ENCODE results near the gene SH3D19. TPM values are rescaled to one million over a fixed set of nuclear protein-coding genes. Genes with fewer than 3 reads are reported as not detected.

SH3D19 gene
- polyA plus RNA-seq, 3 donors = not detected

- Histone ChIP-seq H3K36me3 (replicated peaks in 1 of 2; ENCODE audit: control insufficient read depth in 1 of 2, insufficient read depth in 2 of 2, low read length in 2 of 2) (no peaks in the 10 kb centered on the region), H4K20me1 (ENCODE audit: insufficient read depth, low read length) (no peaks in the 10 kb centered on the region), H3K4me3 (replicated peaks in 1 of 3; ENCODE audit: low read depth in 2 of 3, low read length in 3 of 3) (no peak overlapping the region), H3K79me2 (ENCODE audit: insufficient read depth, low read length) (no peaks in the 10 kb centered on the region), H2AFZ (ENCODE audit: insufficient read depth, low read depth, low read length, poor library complexity, severe bottlenecking) (no peak overlapping the region), H3K4me2 (replicated peaks; ENCODE audit: extremely low read depth, low read length, poor library complexity, severe bottlenecking) (no peak overlapping the region), H3K4me1 (ENCODE audit: control insufficient read depth in 1 of 2, insufficient read depth in 2 of 2, low read length in 2 of 2) (no peaks in the 10 kb centered on the region), H3K27ac (ENCODE audit: low read depth in 1 of 2, low read length in 2 of 2) (no peak overlapping the region), H3K9me3 (replicated peaks in 1 of 2; ENCODE audit: control insufficient read depth in 1 of 2, insufficient read depth in 1 of 2, low read length in 2 of 2) (no peaks in the 10 kb centered on the region), H3K27me3 (ENCODE audit: control insufficient read depth in 2 of 2, insufficient read depth in 2 of 2, low read length in 2 of 2) (no peaks in the 10 kb centered on the region), H3K9ac (ENCODE audit: insufficient read depth, low read length, poor library complexity, severe bottlenecking) (no peak overlapping the region)
- Mint-ChIP-seq H3K27ac (no peak overlapping the region), H3K36me3 (no peaks in the 10 kb centered on the region), H3K27me3 (ENCODE audit: low read depth in 3 of 3) (peaks cover 3 to 7% (median 7%) of the 10 kb centered on the region in 3 donors), H3K4me3 (no peak overlapping the region), H3K4me1 (no peaks in the 10 kb centered on the region), H3K9me3 (no peaks in the 10 kb centered on the region)
- WGBS (ENCODE audit: insufficient coverage) = 93% methylated on average over 2 of the region's 2 CpGs
- intact Hi-C loops (cut with micrococcal nuclease) = no loop called here
- TF ChIP-seq CTCF (IDR thresholded peaks at IDR 0.05) = no peak
- DNase-seq = no peak
Observed at GRCh38 chr4:151361126-151361525, 35.7 kb upstream of the SH3D19 start.

GRCh38 chr4:151359576-151359975 is 34.2 kb upstream of the SH3D19 start:
- Histone ChIP-seq H2AFZ (ENCODE audit: insufficient read depth, low read depth, low read length, poor library complexity, severe bottlenecking) (no peak overlapping the region), H3K9ac (ENCODE audit: insufficient read depth, low read length, poor library complexity, severe bottlenecking) (no peak overlapping the region), H3K36me3 (replicated peaks in 1 of 2; ENCODE audit: control insufficient read depth in 1 of 2, insufficient read depth in 2 of 2, low read length in 2 of 2) (no peaks in the 10 kb centered on the region), H3K4me3 (replicated peaks in 1 of 3; ENCODE audit: low read depth in 2 of 3, low read length in 3 of 3) (no peak overlapping the region), H3K27me3 (ENCODE audit: control insufficient read depth in 2 of 2, insufficient read depth in 2 of 2, low read length in 2 of 2) (no peaks in the 10 kb centered on the region), H3K27ac (ENCODE audit: low read depth in 1 of 2, low read length in 2 of 2) (no peak overlapping the region), H3K4me2 (replicated peaks; ENCODE audit: extremely low read depth, low read length, poor library complexity, severe bottlenecking) (no peak overlapping the region), H3K9me3 (replicated peaks in 1 of 2; ENCODE audit: control insufficient read depth in 1 of 2, insufficient read depth in 1 of 2, low read length in 2 of 2) (no peaks in the 10 kb centered on the region), H3K4me1 (ENCODE audit: control insufficient read depth in 1 of 2, insufficient read depth in 2 of 2, low read length in 2 of 2) (no peaks in the 10 kb centered on the region), H3K79me2 (ENCODE audit: insufficient read depth, low read length) (no peaks in the 10 kb centered on the region), H4K20me1 (ENCODE audit: insufficient read depth, low read length) (no peaks in the 10 kb centered on the region)
- no peak overlapping the region for H3K4me3 Mint-ChIP-seq
- H3K9me3 Mint-ChIP-seq = peaks cover 0 to 1% (median 0%) of the 10 kb centered on the region in 7 donors
- H3K27me3 Mint-ChIP-seq (ENCODE audit: low read depth in 3 of 3) = peaks cover 3 to 8% (median 7%) of the 10 kb centered on the region in 3 donors
- H3K4me1 Mint-ChIP-seq = no peaks in the 10 kb centered on the region
- WGBS (ENCODE audit: insufficient coverage) = 80% methylated on average over 1 of the region's 4 CpGs
- DNase-seq = no peak
- TF ChIP-seq CTCF (IDR thresholded peaks at IDR 0.05) = no peak
- no peaks in the 10 kb centered on the region for H3K36me3 Mint-ChIP-seq
- no peak overlapping the region for H3K27ac Mint-ChIP-seq
- intact Hi-C loops (cut with micrococcal nuclease) = no loop called here

Data from CD14-positive monocyte (primary cell).